SK-N-SH treated with all-trans-retinoic acid at 6 μM for 48 hours (cell line): Measurements from ENCODE around the gene FKBP9.
"Not testable (repeated sequence)": the region's sequence is repeated elsewhere in the genome, so short reads cannot be mapped to it uniquely, and the experiment has no call there.

Experiments
- ARNTL ChIP-seq: fragments of 450-650 bp; formaldehyde crosslinking; IDR thresholded peaks from 2 replicates; pipeline ENCODE4 v1.5.0; 2020; ENCODE audit warnings: low read depth, mild to moderate bottlenecking, moderate library complexity, borderline replicate concordance
- CSDC2 ChIP-seq: fragments of 250-450 bp; sonication (Bioruptor Pico); IDR thresholded peaks from 2 replicates; pipeline ENCODE4 v1.5.0; 2020; ENCODE audit warnings: mild to moderate bottlenecking, moderate library complexity
- ISL1 ChIP-seq: fragments of 250-450 bp; sonication (Bioruptor Pico); IDR thresholded peaks from 2 replicates; pipeline ENCODE4 v2.1.2; 2022; ENCODE audit warnings: mild to moderate bottlenecking, moderate library complexity
- OSR1 ChIP-seq: fragments of 250-450 bp; sonication (Bioruptor Pico); IDR thresholded peaks from 2 replicates; pipeline ENCODE4 v1.8.0; 2022; ENCODE audit warnings: moderate library complexity, mild to moderate bottlenecking, inconsistent platforms
- PPARA ChIP-seq: fragments of 250-450 bp; sonication (Bioruptor Pico); IDR thresholded peaks from 2 replicates; pipeline ENCODE4 v1.5.0; 2020; ENCODE audit warnings: mild to moderate bottlenecking, borderline replicate concordance
- RARB ChIP-seq: fragments of 250-450 bp; sonication (Bioruptor Pico); IDR thresholded peaks from 2 replicates; pipeline ENCODE4 v1.8.0; 2021; ENCODE audit warnings: mild to moderate bottlenecking, moderate library complexity
- SNAI2 ChIP-seq: fragments of 250-450 bp; sonication (Bioruptor Pico); IDR thresholded peaks from 2 replicates; pipeline ENCODE4 v1.5.0; 2020; ENCODE audit warnings: mild to moderate bottlenecking, moderate library complexity
- TCF4 ChIP-seq: fragments of 250-450 bp; sonication (Bioruptor Pico); IDR thresholded peaks from 2 replicates; pipeline ENCODE4 v1.8.0; 2021; ENCODE audit warnings: mild to moderate bottlenecking, moderate library complexity, borderline replicate concordance
- TOX ChIP-seq: fragments of 250-450 bp; sonication (Bioruptor Pico); IDR thresholded peaks from 2 replicates; pipeline ENCODE4 v1.8.0; 2021; ENCODE audit warnings: mild to moderate bottlenecking, moderate library complexity, borderline replicate concordance
- ZFP3 ChIP-seq: fragments of 250-450 bp; sonication (Bioruptor Pico); IDR thresholded peaks from 2 replicates; pipeline ENCODE4 v1.5.0; 2020; ENCODE audit warnings: mild to moderate bottlenecking, moderate library complexity
- ZNF70 ChIP-seq: fragments of 450-650 bp; formaldehyde crosslinking; IDR thresholded peaks from 2 replicates; pipeline ENCODE4 v1.5.0; 2020; ENCODE audit warnings: mild to moderate bottlenecking, moderate library complexity
- ZNF8 ChIP-seq: fragments of 450-650 bp; formaldehyde crosslinking; IDR thresholded peaks from 2 replicates; pipeline ENCODE4 v1.5.0; 2020; ENCODE audit warnings: mild to moderate bottlenecking, moderate library complexity
- TF ChIP-seq, protein P1 (sequence below): fragments of 250-450 bp; sonication (Bioruptor Pico); IDR thresholded peaks from 2 replicates; pipeline ENCODE4 v1.8.0; 2020; ENCODE audit warnings: mild to moderate bottlenecking, moderate library complexity, borderline replicate concordance
- TF ChIP-seq, protein P2 (sequence below): fragments of 250-450 bp; sonication (Bioruptor Pico); IDR thresholded peaks from 2 replicates; pipeline ENCODE4 v1.8.0; 2021; ENCODE audit warnings: low read depth, mild to moderate bottlenecking, moderate library complexity, borderline replicate concordance

DNA sequence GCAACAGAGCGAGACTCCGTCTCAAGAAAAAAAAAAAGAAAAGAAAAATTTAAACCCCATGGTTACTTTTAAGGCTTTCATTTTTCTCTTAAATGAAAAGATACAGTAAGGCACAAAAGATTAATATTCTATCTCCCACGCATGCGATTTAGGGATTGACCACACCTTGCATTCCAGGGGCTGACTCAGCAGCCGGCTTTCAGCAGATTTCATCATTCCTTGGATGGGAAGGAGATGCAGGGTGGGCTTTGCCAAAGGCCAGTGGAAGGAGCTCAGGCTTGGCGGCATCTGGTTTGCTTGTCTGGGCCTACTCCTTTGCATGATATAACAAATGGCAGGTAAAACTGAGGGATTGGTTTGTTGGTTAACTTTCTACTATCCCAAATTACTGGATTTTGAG, 22.0 kb downstream of the FKBP9 start:
- not testable (repeated sequence) for TF ChIP-seq CSDC2; PPARA (CRISPR knock-in tag); ISL1 (CRISPR knock-in tag); ARNTL (CRISPR knock-in tag); TOX (CRISPR knock-in tag); ZNF8 (CRISPR knock-in tag); ZNF70; ZFP3 (CRISPR knock-in tag); TCF4; SNAI2 (CRISPR knock-in tag); OSR1 (CRISPR knock-in tag); RARB (CRISPR knock-in tag)
- TF ChIP-seq, protein P1, sequence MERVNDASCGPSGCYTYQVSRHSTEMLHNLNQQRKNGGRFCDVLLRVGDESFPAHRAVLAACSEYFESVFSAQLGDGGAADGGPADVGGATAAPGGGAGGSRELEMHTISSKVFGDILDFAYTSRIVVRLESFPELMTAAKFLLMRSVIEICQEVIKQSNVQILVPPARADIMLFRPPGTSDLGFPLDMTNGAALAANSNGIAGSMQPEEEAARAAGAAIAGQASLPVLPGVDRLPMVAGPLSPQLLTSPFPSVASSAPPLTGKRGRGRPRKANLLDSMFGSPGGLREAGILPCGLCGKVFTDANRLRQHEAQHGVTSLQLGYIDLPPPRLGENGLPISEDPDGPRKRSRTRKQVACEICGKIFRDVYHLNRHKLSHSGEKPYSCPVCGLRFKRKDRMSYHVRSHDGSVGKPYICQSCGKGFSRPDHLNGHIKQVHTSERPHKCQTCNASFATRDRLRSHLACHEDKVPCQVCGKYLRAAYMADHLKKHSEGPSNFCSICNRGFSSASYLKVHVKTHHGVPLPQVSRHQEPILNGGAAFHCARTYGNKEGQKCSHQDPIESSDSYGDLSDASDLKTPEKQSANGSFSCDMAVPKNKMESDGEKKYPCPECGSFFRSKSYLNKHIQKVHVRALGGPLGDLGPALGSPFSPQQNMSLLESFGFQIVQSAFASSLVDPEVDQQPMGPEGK (CRISPR knock-in tag) = not testable (repeated sequence)
- TF ChIP-seq, protein P2, sequence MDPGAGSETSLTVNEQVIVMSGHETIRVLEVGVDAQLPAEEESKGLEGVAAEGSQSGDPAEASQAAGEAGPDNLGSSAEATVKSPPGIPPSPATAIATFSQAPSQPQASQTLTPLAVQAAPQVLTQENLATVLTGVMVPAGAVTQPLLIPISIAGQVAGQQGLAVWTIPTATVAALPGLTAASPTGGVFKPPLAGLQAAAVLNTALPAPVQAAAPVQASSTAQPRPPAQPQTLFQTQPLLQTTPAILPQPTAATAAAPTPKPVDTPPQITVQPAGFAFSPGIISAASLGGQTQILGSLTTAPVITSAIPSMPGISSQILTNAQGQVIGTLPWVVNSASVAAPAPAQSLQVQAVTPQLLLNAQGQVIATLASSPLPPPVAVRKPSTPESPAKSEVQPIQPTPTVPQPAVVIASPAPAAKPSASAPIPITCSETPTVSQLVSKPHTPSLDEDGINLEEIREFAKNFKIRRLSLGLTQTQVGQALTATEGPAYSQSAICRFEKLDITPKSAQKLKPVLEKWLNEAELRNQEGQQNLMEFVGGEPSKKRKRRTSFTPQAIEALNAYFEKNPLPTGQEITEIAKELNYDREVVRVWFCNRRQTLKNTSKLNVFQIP (CRISPR knock-in tag) = not testable (repeated sequence)
